ENCODE measurements around the gene TRIM21.

Gene TRIM21

DNA sequence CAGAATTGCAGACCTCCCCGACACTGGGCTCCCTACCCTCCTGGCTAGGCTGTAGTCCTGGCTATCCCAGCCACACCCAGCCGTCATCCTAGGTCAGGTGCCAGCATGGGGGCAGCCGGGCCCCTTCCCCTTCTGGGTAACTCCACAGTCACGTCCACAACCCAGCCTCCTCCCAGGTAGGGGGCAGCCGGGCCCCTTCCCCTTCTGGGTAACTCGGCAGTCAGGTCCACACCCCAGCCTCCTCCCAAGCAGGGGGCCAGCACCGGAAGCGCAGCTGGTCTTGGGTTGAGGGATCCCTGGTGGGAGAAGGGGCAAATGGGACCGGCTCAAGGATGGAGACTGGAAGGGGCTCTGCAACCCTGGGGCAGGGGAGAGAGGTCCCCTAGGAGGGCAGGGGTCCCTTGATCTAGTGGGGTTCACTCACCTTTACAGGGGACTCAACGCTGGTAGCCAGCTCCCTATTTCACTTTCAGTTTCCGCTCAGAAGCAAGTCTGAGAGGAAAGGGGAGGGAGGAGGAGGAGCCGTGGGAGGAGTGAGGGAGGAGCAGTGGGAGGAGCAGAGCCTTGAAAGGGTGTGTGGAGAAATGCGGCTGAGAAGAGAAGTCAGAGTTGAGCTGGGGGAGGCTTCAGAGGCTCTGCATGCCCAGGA is at the start of gene TRIM21 (continued):
- peak; percentile 89 for TF ChIP-seq ZNF366 (tag by site-specific recombination; conservative IDR thresholded peaks at IDR 0.05)

- Histone ChIP-seq H3K4me3 (ENCODE audit: low read depth, low read length) (no peak overlapping the region), H3K4me1 (ENCODE audit: control insufficient read depth, insufficient read depth, low read length) (no peaks in the 10 kb centered on the region), H3K9me3 (ENCODE audit: control insufficient read depth, insufficient read depth, low read depth, low read length) (no peaks in the 10 kb centered on the region), H3K36me3 (ENCODE audit: control insufficient read depth in 2 of 2, insufficient read depth in 1 of 2, low read length in 2 of 2) (no peaks in the 10 kb centered on the region), H3K27ac (ENCODE audit: extremely low read depth, low read depth, low read length) (no peak overlapping the region)
- ChIA-PET CTCF (no interaction called here), POLR2A (no interaction called here)
- no peak for TF ChIP-seq YY1 (tag by site-specific recombination; IDR thresholded peaks at IDR 0.05)
- TF ChIP-seq, protein P1, sequence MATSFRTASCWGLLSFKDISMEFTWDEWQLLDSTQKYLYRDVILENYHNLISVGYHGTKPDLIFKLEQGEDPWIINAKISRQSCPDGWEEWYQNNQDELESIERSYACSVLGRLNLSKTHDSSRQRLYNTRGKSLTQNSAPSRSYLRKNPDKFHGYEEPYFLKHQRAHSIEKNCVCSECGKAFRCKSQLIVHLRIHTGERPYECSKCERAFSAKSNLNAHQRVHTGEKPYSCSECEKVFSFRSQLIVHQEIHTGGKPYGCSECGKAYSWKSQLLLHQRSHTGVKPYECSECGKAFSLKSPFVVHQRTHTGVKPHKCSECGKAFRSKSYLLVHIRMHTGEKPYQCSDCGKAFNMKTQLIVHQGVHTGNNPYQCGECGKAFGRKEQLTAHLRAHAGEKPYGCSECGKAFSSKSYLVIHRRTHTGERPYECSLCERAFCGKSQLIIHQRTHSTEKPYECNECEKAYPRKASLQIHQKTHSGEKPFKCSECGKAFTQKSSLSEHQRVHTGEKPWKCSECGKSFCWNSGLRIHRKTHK (tag by site-specific recombination; IDR thresholded peaks at IDR 0.05): no peak
- no peak for TF ChIP-seq ZBTB10 (tag by site-specific recombination; IDR thresholded peaks at IDR 0.05)
- no peak for TF ChIP-seq ZNF138 (tag by site-specific recombination; IDR thresholded peaks at IDR 0.05; ENCODE audit: borderline replicate concordance)
- TF ChIP-seq ZNF404 (tag by site-specific recombination; IDR thresholded peaks at IDR 0.05): no peak
- TF ChIP-seq ZNF76 (tag by site-specific recombination; IDR thresholded peaks at IDR 0.05; ENCODE audit: borderline replicate concordance, low read depth): no peak
- no peak for TF ChIP-seq ZNF433 (tag by site-specific recombination; IDR thresholded peaks at IDR 0.05; ENCODE audit: low read depth)
- TF ChIP-seq ZBTB44 (tag by site-specific recombination; IDR thresholded peaks at IDR 0.05): no peak
- no peak for TF ChIP-seq ZSCAN18 (tag by site-specific recombination; IDR thresholded peaks at IDR 0.05)
- no peak for TF ChIP-seq ZNF292 (tag by site-specific recombination; IDR thresholded peaks at IDR 0.05; ENCODE audit: borderline replicate concordance, low read depth)
- no peak for TF ChIP-seq SP2 (tag by site-specific recombination; IDR thresholded peaks at IDR 0.05)
- TF ChIP-seq ZNF558 (tag by site-specific recombination; IDR thresholded peaks at IDR 0.05): no peak
- TF ChIP-seq ZNF184 (tag by site-specific recombination; IDR thresholded peaks at IDR 0.05): no peak
- TF ChIP-seq ZNF585B (tag by site-specific recombination; IDR thresholded peaks at IDR 0.05): no peak
- no peak for TF ChIP-seq ZNF214 (tag by site-specific recombination; IDR thresholded peaks at IDR 0.05; ENCODE audit: borderline replicate concordance)
Observed at GRCh38 chr11:4441515-4441914, 48.0 kb upstream of the TRIM21 start.

DNA sequence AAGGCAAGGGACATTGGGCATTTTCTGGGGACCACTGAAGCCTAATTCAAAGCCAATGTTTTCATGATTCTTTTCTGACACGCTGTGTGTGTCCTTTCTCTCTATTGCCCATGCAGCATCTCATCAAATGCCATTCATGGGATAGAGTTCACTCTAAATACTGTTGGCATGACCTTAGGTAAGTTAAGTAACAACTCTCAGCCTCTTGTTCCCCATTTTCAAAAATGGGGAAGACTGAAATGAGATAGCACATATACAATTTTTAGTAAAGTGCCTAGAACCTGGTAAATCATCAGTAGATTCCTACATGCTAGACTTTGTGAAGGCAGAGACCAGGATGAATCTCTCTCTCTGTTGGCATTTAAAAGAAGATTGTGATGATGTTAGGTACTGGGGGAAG is 42.9 kb upstream of the TRIM21 start:
- CTCF ChIA-PET: no interaction called here
- Histone ChIP-seq H3K4me3 (ENCODE audit: low read depth, low read length) (no peak overlapping the region), H3K27ac (ENCODE audit: extremely low read depth, low read depth, low read length) (no peak overlapping the region), H3K9me3 (ENCODE audit: control insufficient read depth, insufficient read depth, low read depth, low read length) (no peaks in the 10 kb centered on the region), H3K4me1 (ENCODE audit: control insufficient read depth, insufficient read depth, low read length) (no peaks in the 10 kb centered on the region), H3K36me3 (ENCODE audit: control insufficient read depth in 2 of 2, insufficient read depth in 1 of 2, low read length in 2 of 2) (no peaks in the 10 kb centered on the region)
- POLR2A ChIA-PET: no interaction called here
- TF ChIP-seq ZNF132 (tag by site-specific recombination; IDR thresholded peaks at IDR 0.05; ENCODE audit: borderline replicate concordance) (no peak), HOXA7 (CRISPR knock-in tag; IDR thresholded peaks at IDR 0.05; ENCODE audit: borderline replicate concordance) (no peak), ZNF112 (tag by site-specific recombination; IDR thresholded peaks at IDR 0.05) (no peak), ZSCAN30 (tag by site-specific recombination; IDR thresholded peaks at IDR 0.05) (no peak), REPIN1 (tag by site-specific recombination; IDR thresholded peaks at IDR 0.05; ENCODE audit: low read depth) (no peak), ZNF24 (tag by site-specific recombination; IDR thresholded peaks at IDR 0.05) (no peak), HOXC10 (CRISPR knock-in tag; IDR thresholded peaks at IDR 0.05) (no peak), MZF1 (tag by site-specific recombination; IDR thresholded peaks at IDR 0.05; ENCODE audit: borderline replicate concordance) (no peak), ZBTB21 (tag by site-specific recombination; IDR thresholded peaks at IDR 0.05) (no peak)
- TF ChIP-seq, protein P2, sequence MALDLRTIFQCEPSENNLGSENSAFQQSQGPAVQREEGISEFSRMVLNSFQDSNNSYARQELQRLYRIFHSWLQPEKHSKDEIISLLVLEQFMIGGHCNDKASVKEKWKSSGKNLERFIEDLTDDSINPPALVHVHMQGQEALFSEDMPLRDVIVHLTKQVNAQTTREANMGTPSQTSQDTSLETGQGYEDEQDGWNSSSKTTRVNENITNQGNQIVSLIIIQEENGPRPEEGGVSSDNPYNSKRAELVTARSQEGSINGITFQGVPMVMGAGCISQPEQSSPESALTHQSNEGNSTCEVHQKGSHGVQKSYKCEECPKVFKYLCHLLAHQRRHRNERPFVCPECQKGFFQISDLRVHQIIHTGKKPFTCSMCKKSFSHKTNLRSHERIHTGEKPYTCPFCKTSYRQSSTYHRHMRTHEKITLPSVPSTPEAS (tag by site-specific recombination; IDR thresholded peaks at IDR 0.05): no peak
